PC-9 (cell line): ENCODE results near the gene MYL7. TPM values are rescaled to one million over a fixed set of nuclear protein-coding genes. Genes with fewer than 3 reads are reported as not detected.

Source experiments
- BruUV-seq: library from RNA; stranded (reverse); fragments of 400-500 nt; replicated peaks from 2 replicates; lab custom pipeline; 2021; lab: Mats Ljungman, UMichigan
- CTCF ChIA-PET: fragments of 300-600 bp; sonication (Branson Sonifier 250); formaldehyde crosslinking; loops from one replicate; lab custom pipeline; 2022; ENCODE audit warnings: antibody characterized with exemption; lab: Charles Lee
- POLR2A ChIA-PET: fragments of 300-600 bp; sonication (Branson Sonifier 250); formaldehyde crosslinking; loops from one replicate; lab custom pipeline; 2022; ENCODE audit warnings: antibody characterized with exemption; ENCODE audit not compliant: unreplicated experiment; lab: Charles Lee
- DNase-seq, 2 experiments: peaks; one replicate each; pipeline versions ENCODE4 v3.0.0 to v3.0.0-alpha.2; 2015 to 2022; ENCODE audit warnings: mixed read lengths in 1 of 2
- H2AFZ ChIP-seq: fragments of 200-600 bp; sonication (generic); 2 replicates; pipeline ENCODE4 v1.8.1; 2017; ENCODE audit warnings: antibody characterized with exemption
- H3F3A ChIP-seq: fragments of 200-600 bp; sonication (generic); 2 replicates; pipeline ENCODE4 v1.8.1; 2017; ENCODE audit warnings: antibody characterized with exemption, mild to moderate bottlenecking, low read depth; ENCODE audit not compliant: insufficient read depth
- H3K27ac ChIP-seq: fragments of 200-600 bp; sonication (generic); 2 replicates; pipeline ENCODE4 v1.6.1; 2016; ENCODE audit warnings: mixed run types
- H3K27me3 ChIP-seq: fragments of 200-600 bp; sonication (generic); 2 replicates; pipeline ENCODE4 v1.6.1; 2016; ENCODE audit warnings: low read depth, mixed run types; ENCODE audit not compliant: insufficient read depth
- H3K36me3 ChIP-seq: fragments of 200-600 bp; sonication (generic); 2 replicates; pipeline ENCODE4 v1.6.1; 2016; ENCODE audit warnings: low read depth, mixed run types
- H3K4me1 ChIP-seq: fragments of 200-600 bp; sonication (generic); replicated peaks from 2 replicates; pipeline ENCODE4 v1.6.1; 2016; ENCODE audit warnings: mixed run types; ENCODE audit not compliant: insufficient read depth
- H3K4me2 ChIP-seq: fragments of 200-600 bp; sonication (generic); 2 replicates; pipeline ENCODE4 v1.6.1; 2017; ENCODE audit warnings: mixed run types
- H3K4me3 ChIP-seq: fragments of 200-600 bp; sonication (generic); 2 replicates; pipeline ENCODE4 v1.6.1; 2016; ENCODE audit warnings: mixed run types
- H3K79me2 ChIP-seq: fragments of 200-600 bp; sonication (generic); 2 replicates; pipeline ENCODE4 v1.6.1; 2017; ENCODE audit warnings: low read depth, mixed run types
- H3K9me2 ChIP-seq: fragments of 200-600 bp; sonication (generic); 2 replicates; pipeline ENCODE4 v1.8.1; 2017; ENCODE audit warnings: mild to moderate bottlenecking; ENCODE audit not compliant: insufficient read depth
- H3K9me3 ChIP-seq: fragments of 200-600 bp; sonication (generic); 2 replicates; pipeline ENCODE4 v1.8.1; 2016; ENCODE audit warnings: low read depth; ENCODE audit not compliant: insufficient read depth
- H4K20me1 ChIP-seq: fragments of 200-600 bp; sonication (generic); 2 replicates; pipeline ENCODE4 v1.8.1; 2017; ENCODE audit not compliant: insufficient read depth
- EZH2 ChIP-seq: fragments of 200-600 bp; sonication (generic); IDR thresholded peaks from 2 replicates; pipeline ENCODE4 v1.8.0; 2017; ENCODE audit warnings: antibody characterized with exemption, low read depth
- intact Hi-C: fragments of 100-400 bp; cut with micrococcal nuclease; formaldehyde crosslinking; loops from one replicate; pipeline ENCODE4 v1.10.0; 2022; ENCODE audit not compliant: unreplicated experiment
- total RNA-seq: library from RNA; stranded (reverse); gene quantifications from 2 replicates; pipeline ENCODE4 v1.2.3, GENCODE V29; 2021
- TF ChIP-seq, protein P1 (sequence below): fragments of 200-600 bp; sonication (generic); conservative IDR thresholded peaks from 2 replicates; pipeline ENCODE4 v1.6.1; 2017; ENCODE audit warnings: mixed run types, antibody characterized with exemption, mild to moderate bottlenecking, moderate library complexity

MYL7 gene
- total RNA-seq, 1 experiment from 2014 or later: not detected

DNA sequence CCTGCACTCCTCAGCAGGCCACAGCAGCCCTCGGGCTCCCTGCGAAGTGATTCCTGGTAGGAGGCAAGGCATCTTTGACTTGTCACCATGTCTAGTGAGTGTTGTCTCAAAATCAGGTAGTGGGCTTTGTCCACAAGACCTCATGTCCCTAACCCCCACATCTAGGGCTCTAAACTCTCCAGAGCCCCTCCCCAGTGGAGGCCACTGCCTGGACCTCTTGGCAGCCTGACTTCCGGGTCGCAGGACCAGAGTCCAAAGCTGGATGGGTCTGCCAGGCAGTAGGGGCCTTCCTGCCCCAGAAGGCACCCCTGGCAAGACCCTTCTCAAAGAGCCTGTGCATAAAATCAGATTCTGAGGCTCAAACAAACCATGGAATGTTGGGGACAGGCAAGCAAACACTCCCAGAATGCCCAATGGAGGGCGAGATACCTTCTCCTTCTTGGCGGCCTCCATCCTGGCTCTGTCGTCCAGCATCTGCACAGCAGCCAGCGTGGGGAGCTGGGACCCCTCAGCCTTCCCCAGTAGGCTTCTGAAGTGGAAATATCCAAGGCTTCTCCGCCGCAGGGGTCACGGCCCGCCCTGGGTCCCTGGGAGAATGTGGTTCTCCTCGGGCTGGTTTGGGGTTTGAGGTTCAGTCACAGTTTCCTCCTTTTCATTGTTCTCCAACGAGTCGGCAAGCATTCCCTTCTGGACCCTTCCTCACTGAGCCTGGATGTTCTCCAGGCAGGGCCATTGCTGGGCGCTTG is 47.5 kb upstream of the MYL7 start:
- H3K4me1 ChIP-seq: peaks cover 26% of the 10 kb centered on the region
- BruUV-seq: no TSS peak
- intact Hi-C loops: no loop called here
- H3K9me2 ChIP-seq: no peaks in the 10 kb centered on the region
- no peaks in the 10 kb centered on the region for H3K79me2 ChIP-seq
- peaks cover 19% of the 10 kb centered on the region; the same call in 1 of the 2 replicates for H3F3A ChIP-seq
- H3K9me3 ChIP-seq: no peaks in the 10 kb centered on the region
- no peaks in the 10 kb centered on the region for H4K20me1 ChIP-seq
- H3K4me2 ChIP-seq: no peak overlapping the region
- POLR2A ChIA-PET: no interaction called here
- no peak for DNase-seq
- H3K27me3 ChIP-seq: no peaks in the 10 kb centered on the region
- no peaks in the 10 kb centered on the region for H3K36me3 ChIP-seq
- TF ChIP-seq, protein P1, sequence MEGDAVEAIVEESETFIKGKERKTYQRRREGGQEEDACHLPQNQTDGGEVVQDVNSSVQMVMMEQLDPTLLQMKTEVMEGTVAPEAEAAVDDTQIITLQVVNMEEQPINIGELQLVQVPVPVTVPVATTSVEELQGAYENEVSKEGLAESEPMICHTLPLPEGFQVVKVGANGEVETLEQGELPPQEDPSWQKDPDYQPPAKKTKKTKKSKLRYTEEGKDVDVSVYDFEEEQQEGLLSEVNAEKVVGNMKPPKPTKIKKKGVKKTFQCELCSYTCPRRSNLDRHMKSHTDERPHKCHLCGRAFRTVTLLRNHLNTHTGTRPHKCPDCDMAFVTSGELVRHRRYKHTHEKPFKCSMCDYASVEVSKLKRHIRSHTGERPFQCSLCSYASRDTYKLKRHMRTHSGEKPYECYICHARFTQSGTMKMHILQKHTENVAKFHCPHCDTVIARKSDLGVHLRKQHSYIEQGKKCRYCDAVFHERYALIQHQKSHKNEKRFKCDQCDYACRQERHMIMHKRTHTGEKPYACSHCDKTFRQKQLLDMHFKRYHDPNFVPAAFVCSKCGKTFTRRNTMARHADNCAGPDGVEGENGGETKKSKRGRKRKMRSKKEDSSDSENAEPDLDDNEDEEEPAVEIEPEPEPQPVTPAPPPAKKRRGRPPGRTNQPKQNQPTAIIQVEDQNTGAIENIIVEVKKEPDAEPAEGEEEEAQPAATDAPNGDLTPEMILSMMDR: no peak
- no peak for TF ChIP-seq EZH2
- CTCF ChIA-PET: no interaction called here
- H3K27ac ChIP-seq: no peak overlapping the region
- no peak overlapping the region for H2AFZ ChIP-seq
- no peak overlapping the region for H3K4me3 ChIP-seq

DNA sequence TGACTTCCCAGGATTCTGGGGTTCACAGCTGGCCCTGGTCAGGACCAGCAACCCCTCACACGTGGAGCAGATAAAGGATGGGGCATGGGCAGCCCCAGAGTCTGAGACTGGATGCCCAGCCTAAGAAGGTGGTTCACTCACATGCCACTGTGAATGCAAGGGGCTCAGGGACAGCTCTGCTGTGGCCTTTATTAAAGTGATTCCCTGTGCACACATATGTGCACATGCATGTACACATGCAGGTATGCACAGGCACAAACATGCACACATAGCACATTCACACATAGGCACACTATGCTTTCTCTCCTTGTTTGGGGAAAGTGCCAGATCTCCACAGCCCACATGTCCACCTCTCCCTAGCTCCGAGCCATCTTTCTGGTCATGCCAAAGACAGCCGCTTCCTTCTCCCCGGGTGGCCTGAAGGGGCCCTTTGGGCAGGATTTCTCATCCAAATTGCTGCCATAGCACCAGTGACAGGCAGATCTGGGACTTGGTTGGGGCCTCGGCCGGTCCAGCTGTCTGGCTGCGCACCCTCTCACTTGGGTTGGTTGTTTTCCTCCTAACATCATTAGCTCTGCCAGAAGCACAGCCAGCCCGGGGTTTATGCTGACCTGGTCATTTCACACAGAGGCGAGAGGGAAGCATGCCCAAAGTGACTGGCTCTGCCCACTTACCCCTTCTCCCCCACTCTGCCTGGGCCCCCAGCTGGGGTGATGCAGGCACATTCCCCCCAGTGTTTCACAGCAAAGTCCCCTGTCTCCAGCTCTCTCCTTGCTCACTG is 46.7 kb upstream of the MYL7 start:
- Histone ChIP-seq H3F3A (peaks cover 19% of the 10 kb centered on the region; the same call in 1 of the 2 replicates), H3K27ac (no peak overlapping the region), H3K9me2 (no peaks in the 10 kb centered on the region), H3K4me2 (no peak overlapping the region), H3K4me3 (no peak overlapping the region), H3K9me3 (peaks cover under 1% of the 10 kb centered on the region; the same call in 1 of the 2 replicates), H3K4me1 (peaks cover 29% of the 10 kb centered on the region), H3K36me3 (no peaks in the 10 kb centered on the region), H2AFZ (no peak overlapping the region), H3K79me2 (no peaks in the 10 kb centered on the region), H4K20me1 (no peaks in the 10 kb centered on the region), H3K27me3 (no peaks in the 10 kb centered on the region)
- BruUV-seq: no TSS peak
- intact Hi-C loops: no loop called here
- ChIA-PET CTCF (no interaction called here), POLR2A (no interaction called here)
- TF ChIP-seq, protein P1: no peak
- no peak for TF ChIP-seq EZH2
- DNase-seq: no peak

DNA sequence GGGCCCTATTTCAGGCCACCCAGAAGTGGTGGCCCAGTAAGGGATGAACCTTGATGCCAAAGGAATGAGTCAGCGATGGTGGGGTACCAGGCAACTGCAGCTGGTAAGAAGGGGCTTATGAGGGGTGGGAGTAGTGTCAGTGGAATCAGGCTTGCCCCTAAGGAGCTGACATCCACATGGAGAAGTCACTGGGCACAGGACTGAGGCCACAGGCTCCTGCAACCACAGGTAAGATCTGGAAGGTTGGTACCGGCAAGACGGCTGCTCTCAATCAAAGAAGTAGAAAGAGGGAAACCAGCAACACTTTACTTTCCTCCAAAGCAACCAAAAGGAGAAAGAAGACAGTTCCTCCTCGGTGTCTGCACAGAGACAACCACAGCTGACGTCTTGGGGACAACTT is 45.6 kb upstream of the MYL7 start:
- Histone ChIP-seq H4K20me1 (no peaks in the 10 kb centered on the region), H3K36me3 (no peaks in the 10 kb centered on the region), H3K4me2 (no peak overlapping the region), H3K9me3 (peaks cover 5% of the 10 kb centered on the region; the same call in 1 of the 2 replicates), H3F3A (peaks cover 19% of the 10 kb centered on the region; the same call in 1 of the 2 replicates), H3K27me3 (no peaks in the 10 kb centered on the region), H2AFZ (no peak overlapping the region), H3K9me2 (no peaks in the 10 kb centered on the region), H3K27ac (no peak overlapping the region), H3K4me1 (peaks cover 29% of the 10 kb centered on the region), H3K4me3 (no peak overlapping the region), H3K79me2 (no peaks in the 10 kb centered on the region)
- intact Hi-C loops: no loop called here
- no peak for DNase-seq
- CTCF ChIA-PET: no interaction called here
- no peak for TF ChIP-seq EZH2
- TF ChIP-seq, protein P1: no peak
- POLR2A ChIA-PET: no interaction called here
- no TSS peak for BruUV-seq
